Pancreas (tissue), 10 donors: ENCODE results near the gene FEN1. TPM values are rescaled to one million over a fixed set of nuclear protein-coding genes. Genes with fewer than 3 reads are reported as not detected.

Experiments used
- ATAC-seq, 4 donors: fragments of 200-7000 bp; cut with Tn5 transposase; one replicate each; pipeline versions ENCODE4 v1.8.0 to v1.9.1; 2020; ENCODE audit warnings: mild to moderate bottlenecking in 4 of 4, moderate library complexity in 4 of 4
- DNase-seq, 6 donors: peaks; one replicate each; pipeline ENCODE4 v3.0.0-alpha.2; 2020
- FAIRE-seq: peaks from 2 replicates; lab custom pipeline; 2012; peaks lifted over from hg19 to GRCh38; lab: Jason Lieb, UNC
- H3K27ac ChIP-seq, 4 donors: fragments of 200-600 bp; sonication (generic); 1 replicate in 3 of 4; 2 replicates in 1 of 4; pipeline versions ENCODE4 v1.5.0 to v1.8.0; 2020
- H3K27me3 ChIP-seq, 4 donors: fragments of 200-600 bp; one replicate each; pipeline ENCODE4 v1.8.0; 2021
- H3K36me3 ChIP-seq, 3 donors: fragments of 200-600 bp; sonication (generic) in 1 of 3; one replicate each; pipeline versions ENCODE4 v1.5.0 to v1.8.0; 2020 to 2021
- H3K4me1 ChIP-seq, 3 donors: fragments of 200-600 bp; one replicate each; pipeline ENCODE4 v1.8.0; 2021
- H3K4me3 ChIP-seq, 4 donors: fragments of 200-600 bp; sonication (generic) in 2 of 4; one replicate each; pipeline versions ENCODE4 v1.5.0 to v1.8.0; 2020 to 2021
- H3K9me3 ChIP-seq, 4 donors: fragments of 200-600 bp; one replicate each; pipeline ENCODE4 v1.8.0; 2021
- CTCF ChIP-seq, 4 donors: fragments of 200-600 bp; sonication (generic) in 3 of 4; IDR thresholded peaks; one replicate each; pipeline versions ENCODE4 v1.5.0 to v1.8.0; 2021; ENCODE audit warnings: antibody characterized with exemption in 4 of 4
- WGBS, 2 donors: extraction: QIAGEN DNeasy Blood & Tissue Kit; methylation state at CpG; one replicate each; pipeline ENCODE4 v1.1.7; 2013; 5-methylcytosine and 5-hydroxymethylcytosine counted together
- intact Hi-C, 3 donors: fragments of 100-400 bp; cut with DNase I; formaldehyde crosslinking; loops; one replicate each; pipeline versions ENCODE4 v1.11.1 to v1.14.2; 2022
- polyA plus RNA-seq, 2 donors: library from polyadenylated mRNA; stranded (reverse); fragments of 200-250 nt; gene quantifications; one replicate each; pipeline ENCODE4 v1.2.3, GENCODE V29; 2013
- total RNA-seq, 6 donors: library from RNA; stranded (reverse); fragmentation: NEBNext Ultra II Directional in 4 of 6; extraction: Animal tissue kit (Norgen Biotek cat#: 25700) in 4 of 6; gene quantifications; one replicate each; pipeline versions ENCODE4 v1.2.1 to v1.2.4, GENCODE V29; 2021 to 2023
- donor health status: healthy with polysubstance abuse.
- donor health status: DM: no; HTN: no; CAD: no; lungs with moderate emphysema.
- donor health status: DM: no; HTN: no; CAD: no.
- donor health status: control.
- donor health status: control.
- donor health status: Bipolar disorder and iron deficiency.
- donor health status: DM: yes; HTN: yes; CAD: no.
- donor health status: DM: no; HTN: no; CAD: no.
- donor health status: DM: no; HTN: no; CAD: no.
- donor health status: DM: yes; HTN: yes; CAD: no.

The FEN1 gene
- total and polyA plus RNA-seq, 8 donors, result 2.3 to 7.3 (median 4.7) TPM

GRCh38 chr11:61805146-61805545 is 12.4 kb downstream of the FEN1 start:
- DNase-seq, result no peak
- H3K9me3 ChIP-seq, result no peaks in the 10 kb centered on the region
- H3K36me3 ChIP-seq, result no peaks in the 10 kb centered on the region
- no peak for FAIRE-seq
- WGBS, 2 donors, result 94 to 100% methylated on average over 1 of the region's 1 CpG
- ATAC-seq, result no peak
- TF ChIP-seq CTCF (IDR thresholded peaks at IDR 0.05), result no peak
- no peak overlapping the region for H3K27ac ChIP-seq
- no peak overlapping the region for H3K4me3 ChIP-seq
- H3K4me1 ChIP-seq, result no peaks in the 10 kb centered on the region
- no peaks in the 10 kb centered on the region for H3K27me3 ChIP-seq
- intact Hi-C loops, result loop anchor here (10.0 kb wide), 5 partner anchors 90 to 310 kb away; partner anchors contain the start of genes BEST1 (in 1 of the 3) and FADS3 (in 1 of the 3)

DNA sequence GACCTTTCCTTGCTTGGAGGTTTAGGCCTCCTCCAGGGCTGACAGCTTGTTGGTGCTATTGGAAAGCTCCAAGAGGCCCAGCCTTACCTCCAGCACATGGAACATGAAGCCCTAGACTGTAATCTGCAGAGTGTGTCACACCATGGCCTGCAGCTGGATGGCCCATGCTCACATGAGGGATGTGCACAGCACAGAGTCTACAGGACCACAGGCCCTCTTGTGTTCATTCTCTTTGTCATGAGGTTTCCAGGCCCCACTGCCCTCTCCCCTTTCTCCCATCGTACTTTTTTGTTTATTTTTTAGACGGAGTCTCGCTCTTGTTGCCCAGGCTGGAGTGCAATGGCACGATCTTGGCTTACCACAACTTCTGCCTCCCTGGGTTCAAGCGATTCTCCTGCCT is 14.1 kb downstream of the FEN1 start:
- Histone ChIP-seq H3K4me3 (no peak overlapping the region), H3K27ac (no peak overlapping the region), H3K4me1 (no peaks in the 10 kb centered on the region), H3K27me3 (no peaks in the 10 kb centered on the region), H3K9me3 (no peaks in the 10 kb centered on the region), H3K36me3 (no peaks in the 10 kb centered on the region)
- TF ChIP-seq CTCF (IDR thresholded peaks at IDR 0.05), result no peak
- intact Hi-C loops, result loop anchor here (10.0 kb wide), 5 partner anchors 88 to 308 kb away; partner anchors contain the start of genes BEST1 (in 1 of the 3) and FADS3 (in 1 of the 3)
- ATAC-seq (no peak), FAIRE-seq (no peak), DNase-seq (peak in 1 of 6 donors; percentile 7)
- WGBS, 2 donors, result 84 to 87% methylated on average over 5 of the region's 5 CpGs

- no peaks in the 10 kb centered on the region for H3K27me3 ChIP-seq
- no peak for FAIRE-seq
- intact Hi-C loops, result no loop called here
- H3K36me3 ChIP-seq, result no peaks in the 10 kb centered on the region
- no peak overlapping the region for H3K27ac ChIP-seq
- no peak for TF ChIP-seq CTCF (IDR thresholded peaks at IDR 0.05)
- no peak for ATAC-seq
- DNase-seq, result peak in 1 of 6 donors; percentile 19
- WGBS, 2 donors, result 90 to 94% methylated on average over 8 of the region's 8 CpGs
- no peaks in the 10 kb centered on the region for H3K4me1 ChIP-seq
- no peaks in the 10 kb centered on the region for H3K9me3 ChIP-seq
- H3K4me3 ChIP-seq, result no peak overlapping the region
These were observed 18.0 kb downstream of the FEN1 start for GRCh38 chr11:61810671-61811175.

GRCh38 chr11:61811831-61812230 is 19.1 kb downstream of the FEN1 start:
- no peaks in the 10 kb centered on the region for H3K4me1 ChIP-seq
- DNase-seq (peak in 1 of 6 donors; percentile 16), FAIRE-seq (no peak), ATAC-seq (no peak)
- no peak overlapping the region for H3K4me3 ChIP-seq
- H3K27me3 ChIP-seq, result no peaks in the 10 kb centered on the region
- intact Hi-C loops, result no loop called here
- H3K36me3 ChIP-seq, result no peaks in the 10 kb centered on the region
- 92 to 93% methylated on average over 5 of the region's 5 CpGs for WGBS, 2 donors
- no peaks in the 10 kb centered on the region for H3K9me3 ChIP-seq
- H3K27ac ChIP-seq, result no peak overlapping the region
- no peak for TF ChIP-seq CTCF (IDR thresholded peaks at IDR 0.05)

- TF ChIP-seq CTCF (IDR thresholded peaks at IDR 0.05), result no peak
- no peak overlapping the region for H3K27ac ChIP-seq
- H3K4me3 ChIP-seq, result no peak overlapping the region
- no peaks in the 10 kb centered on the region for H3K9me3 ChIP-seq
- ATAC-seq, result no peak
- intact Hi-C loops, result no loop called here
- H3K27me3 ChIP-seq, result no peaks in the 10 kb centered on the region
- WGBS, 2 donors, result 91 to 92% methylated on average over 4 of the region's 4 CpGs
- no peak for DNase-seq
- H3K36me3 ChIP-seq, result no peaks in the 10 kb centered on the region
- H3K4me1 ChIP-seq, result peaks cover 0 to 6% (median 3%) of the 10 kb centered on the region in 3 donors
- no peak for FAIRE-seq
These were observed 20.2 kb downstream of the FEN1 start for GRCh38 chr11:61812736-61813411.
